ENCODE measurements around the gene UHRF1.

DNA sequence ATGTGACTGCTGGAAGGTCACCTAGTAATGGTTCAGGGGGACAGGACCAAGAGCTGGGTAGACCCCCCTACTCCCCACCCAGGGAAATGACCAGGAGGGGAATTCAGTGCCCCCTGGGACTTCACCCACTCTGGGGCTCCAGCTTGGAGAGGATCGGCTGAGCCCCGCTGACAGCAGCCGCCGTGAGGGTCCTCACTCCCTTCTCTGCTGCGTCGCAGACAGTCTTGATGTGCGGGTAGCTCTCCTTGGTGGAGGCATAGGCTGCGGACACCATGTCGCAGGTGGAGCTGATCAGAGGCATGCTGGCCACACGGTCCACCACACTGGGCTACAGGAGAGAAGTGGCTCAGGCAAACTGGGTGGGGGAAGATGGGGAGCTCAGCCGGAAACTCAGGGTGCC lies 49.6 kb upstream of the UHRF1 start:
- TF ChIP-seq, protein P1, sequence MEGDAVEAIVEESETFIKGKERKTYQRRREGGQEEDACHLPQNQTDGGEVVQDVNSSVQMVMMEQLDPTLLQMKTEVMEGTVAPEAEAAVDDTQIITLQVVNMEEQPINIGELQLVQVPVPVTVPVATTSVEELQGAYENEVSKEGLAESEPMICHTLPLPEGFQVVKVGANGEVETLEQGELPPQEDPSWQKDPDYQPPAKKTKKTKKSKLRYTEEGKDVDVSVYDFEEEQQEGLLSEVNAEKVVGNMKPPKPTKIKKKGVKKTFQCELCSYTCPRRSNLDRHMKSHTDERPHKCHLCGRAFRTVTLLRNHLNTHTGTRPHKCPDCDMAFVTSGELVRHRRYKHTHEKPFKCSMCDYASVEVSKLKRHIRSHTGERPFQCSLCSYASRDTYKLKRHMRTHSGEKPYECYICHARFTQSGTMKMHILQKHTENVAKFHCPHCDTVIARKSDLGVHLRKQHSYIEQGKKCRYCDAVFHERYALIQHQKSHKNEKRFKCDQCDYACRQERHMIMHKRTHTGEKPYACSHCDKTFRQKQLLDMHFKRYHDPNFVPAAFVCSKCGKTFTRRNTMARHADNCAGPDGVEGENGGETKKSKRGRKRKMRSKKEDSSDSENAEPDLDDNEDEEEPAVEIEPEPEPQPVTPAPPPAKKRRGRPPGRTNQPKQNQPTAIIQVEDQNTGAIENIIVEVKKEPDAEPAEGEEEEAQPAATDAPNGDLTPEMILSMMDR (IDR thresholded peaks at IDR 0.05; ENCODE audit: low read depth, low read length) = no peak
- no peak for TF ChIP-seq EZH2phosphoT487 (IDR thresholded peaks at IDR 0.05; ENCODE audit: low read depth)
